Small intestine (tissue), 7 donors: ENCODE measurements around the gene CSH1. TPM values are rescaled to one million over a fixed set of nuclear protein-coding genes. Genes with fewer than 3 reads are reported as not detected.
"Not testable (repeated sequence)": the region's sequence is repeated elsewhere in the genome, so short reads cannot be mapped to it uniquely, and the experiment has no call there.

ENCODE experiments used
- DNase-seq, 2 donors: peaks; one replicate each; pipeline versions ENCODE4 v3.0.0 to v3.0.0-alpha.2; 2013
- FAIRE-seq: peaks from 2 replicates; lab custom pipeline; 2012; peaks lifted over from hg19 to GRCh38; lab: Jason Lieb, UNC
- H3K27ac ChIP-seq, 3 donors: one replicate each; pipeline ENCODE4 v1.5.1; 2013; ENCODE audit warnings: low read length in 2 of 3, mild to moderate bottlenecking in 2 of 3, control low read depth in 1 of 3, inconsistent platforms in 1 of 3, low read depth in 1 of 3, moderate library complexity in 1 of 3
- H3K27me3 ChIP-seq, 3 donors: one replicate each; pipeline ENCODE4 v1.6.1; 2013; ENCODE audit warnings: low read length in 3 of 3, inconsistent platforms in 1 of 3; ENCODE audit not compliant: control insufficient read depth in 3 of 3, insufficient read depth in 3 of 3
- H3K36me3 ChIP-seq, 3 donors: one replicate each; pipeline ENCODE4 v1.6.1; 2013; ENCODE audit warnings: low read length in 3 of 3, inconsistent platforms in 1 of 3, low read depth in 1 of 3, mild to moderate bottlenecking in 1 of 3, moderate library complexity in 1 of 3; ENCODE audit not compliant: control insufficient read depth in 3 of 3, insufficient read depth in 2 of 3
- H3K4me1 ChIP-seq, 3 donors: one replicate each; pipeline ENCODE4 v1.6.1; 2013; ENCODE audit warnings: low read length in 2 of 3, inconsistent platforms in 1 of 3, low read depth in 1 of 3, mild to moderate bottlenecking in 1 of 3, moderate library complexity in 1 of 3; ENCODE audit not compliant: control insufficient read depth in 3 of 3, insufficient read depth in 2 of 3
- H3K4me3 ChIP-seq, 3 donors: one replicate each; pipeline ENCODE4 v1.5.1; 2013; ENCODE audit warnings: low read length in 3 of 3, control low read depth in 1 of 3, inconsistent platforms in 1 of 3, low read depth in 1 of 3, mild to moderate bottlenecking in 1 of 3, moderate library complexity in 1 of 3
- H3K9me3 ChIP-seq, 2 donors: one replicate each; pipeline ENCODE4 v1.6.1; 2013; ENCODE audit warnings: low read depth in 1 of 2, low read length in 1 of 2; ENCODE audit not compliant: control insufficient read depth in 2 of 2, insufficient read depth in 1 of 2
- WGBS, 3 donors: extraction: QIAGEN DNeasy Blood & Tissue Kit; methylation state at CpG; one replicate each; pipeline ENCODE4 v1.1.7; 2013; 5-methylcytosine and 5-hydroxymethylcytosine counted together
- polyA plus RNA-seq, 4 donors: library from polyadenylated mRNA; stranded (reverse) in 3 of 4; unstranded in 1 of 4; fragments of 200-250 nt in 3 of 4; fragments of 120-200 nt in 1 of 4; gene quantifications; one replicate each; pipeline versions ENCODE4 v1.2.1 to v1.2.3, GENCODE V29; 2013
- donor health status: healthy with polysubstance abuse.
- donor health status: control.
- donor health status: control.
- donor health status: Bipolar disorder and iron deficiency.
- donor health status: healthy.

The CSH1 gene
- polyA plus RNA-seq, 4 donors = 0.16 TPM; not detected in 3

- not testable (repeated sequence) for FAIRE-seq, H3K4me1 ChIP-seq, H3K9me3 ChIP-seq, DNase-seq, H3K36me3 ChIP-seq, H3K27me3 ChIP-seq, H3K4me3 ChIP-seq, H3K27ac ChIP-seq
- 77 to 85% (median 81%) methylated on average over 4 to 7 of the region's 7 CpGs for WGBS, 3 donors
Observed at GRCh38 chr17:63873577-63873976, 22.8 kb downstream of the CSH1 start, which contains the start of gene CSH2. Gene CSH2 (minus strand): TSS chr17:63873677. CDS start chr17:63873614, 63 bp downstream.

- not testable (repeated sequence) for FAIRE-seq, DNase-seq
Observed at GRCh38 chr17:63871646-63872365, 24.6 kb downstream of the CSH1 start.

GRCh38 chr17:63870292-63870665 is 26.1 kb downstream of the CSH1 start:
- not testable (repeated sequence) for FAIRE-seq, H3K27ac ChIP-seq, H3K9me3 ChIP-seq, H3K36me3 ChIP-seq, DNase-seq, H3K27me3 ChIP-seq, H3K4me1 ChIP-seq, H3K4me3 ChIP-seq
- 82 to 90% (median 83%) methylated on average over 4 of the region's 4 CpGs for WGBS, 3 donors

More at GRCh38 chr17:63871646-63872365, 24.6 kb downstream of the CSH1 start:
- not testable (repeated sequence) for H3K4me1 ChIP-seq, H3K4me3 ChIP-seq, H3K27ac ChIP-seq, H3K27me3 ChIP-seq, H3K36me3 ChIP-seq, H3K9me3 ChIP-seq
- WGBS, 3 donors = 91 to 96% (median 91%) methylated on average over 11 to 12 of the region's 15 CpGs

GRCh38 chr17:63869491-63870291 is 26.7 kb downstream of the CSH1 start:
- FAIRE-seq, H3K9me3 ChIP-seq: not testable (repeated sequence)
- 62 to 75% (median 72%) methylated on average over 9 of the region's 9 CpGs for WGBS, 3 donors

GRCh38 chr17:63866625-63867024 is 29.7 kb downstream of the CSH1 start:
- not testable (repeated sequence) for FAIRE-seq, H3K36me3 ChIP-seq, H3K4me3 ChIP-seq

More at GRCh38 chr17:63869491-63870291, 26.7 kb downstream of the CSH1 start:
- not testable (repeated sequence) for H3K36me3 ChIP-seq, H3K4me1 ChIP-seq, H3K4me3 ChIP-seq, H3K27ac ChIP-seq, DNase-seq, H3K27me3 ChIP-seq

GRCh38 chr17:63859257-63859656 is 37.1 kb downstream of the CSH1 start:
- 61 to 83% (median 72%) methylated on average over 3 of the region's 3 CpGs for WGBS, 3 donors
- no peaks in the 10 kb centered on the region for H3K9me3 ChIP-seq
- no peak overlapping the region for H3K27ac ChIP-seq
- H3K36me3 ChIP-seq = no peaks in the 10 kb centered on the region
- DNase-seq = no peak
- no peak for FAIRE-seq
- peaks cover 0 to 8% (median 0%) of the 10 kb centered on the region in 3 donors for H3K27me3 ChIP-seq
- no peak overlapping the region for H3K4me3 ChIP-seq
- no peaks in the 10 kb centered on the region for H3K4me1 ChIP-seq

More at GRCh38 chr17:63866625-63867024, 29.7 kb downstream of the CSH1 start:
- not testable (repeated sequence) for DNase-seq, H3K27me3 ChIP-seq, H3K4me1 ChIP-seq, H3K9me3 ChIP-seq, H3K27ac ChIP-seq
- WGBS, 3 donors = 61 to 76% (median 76%) methylated on average over 5 to 7 of the region's 7 CpGs

- H3K36me3 ChIP-seq, H3K4me1 ChIP-seq, H3K4me3 ChIP-seq, H3K27ac ChIP-seq, H3K27me3 ChIP-seq, FAIRE-seq, H3K9me3 ChIP-seq, DNase-seq: not testable (repeated sequence)
- 71 to 86% (median 72%) methylated on average over 8 of the region's 8 CpGs for WGBS, 3 donors
Observed at GRCh38 chr17:63856425-63856824, 39.9 kb downstream of the CSH1 start.

GRCh38 chr17:63855185-63855584 is 41.2 kb downstream of the CSH1 start:
- H3K27me3 ChIP-seq = peaks cover 0 to 6% (median 0%) of the 10 kb centered on the region in 3 donors
- H3K9me3 ChIP-seq = no peaks in the 10 kb centered on the region
- FAIRE-seq (no peak), DNase-seq (no peak)
- WGBS, 3 donors = 84 to 91% (median 85%) methylated on average over 8 of the region's 8 CpGs
- H3K36me3 ChIP-seq = no peaks in the 10 kb centered on the region
- no peak overlapping the region for H3K27ac ChIP-seq
- no peaks in the 10 kb centered on the region for H3K4me1 ChIP-seq
- no peak overlapping the region for H3K4me3 ChIP-seq
